GM12872 (cell line): ENCODE measurements around the gene EFS.

Source experiments
- TF ChIP-seq, protein P1 (sequence below): IDR thresholded peaks from 3 replicates; pipeline ENCODE4 v1.5.1; 2011; ENCODE audit warnings: low read depth, mild to moderate bottlenecking, low read length, moderate library complexity; ENCODE audit not compliant: insufficient read depth

The EFS gene

DNA sequence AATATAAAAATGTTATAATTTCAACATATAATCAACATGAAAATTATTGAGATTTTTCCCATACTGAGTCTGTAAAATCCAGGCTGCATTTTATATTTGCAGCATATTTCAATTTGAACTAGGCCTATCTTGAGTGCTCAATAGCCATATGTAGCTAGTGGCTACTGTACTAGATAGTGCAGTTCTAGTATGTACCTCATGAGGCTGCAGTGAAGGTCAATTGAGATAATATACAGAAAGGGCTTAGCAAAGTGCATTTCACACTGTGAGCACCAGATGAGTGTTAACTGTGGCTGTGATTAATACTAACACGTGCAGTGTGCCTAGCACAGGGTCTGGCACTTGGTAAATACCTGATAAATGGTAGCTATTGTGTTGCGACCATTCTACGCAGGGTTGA, 6.9 kb downstream of the EFS start:
- TF ChIP-seq, protein P1, sequence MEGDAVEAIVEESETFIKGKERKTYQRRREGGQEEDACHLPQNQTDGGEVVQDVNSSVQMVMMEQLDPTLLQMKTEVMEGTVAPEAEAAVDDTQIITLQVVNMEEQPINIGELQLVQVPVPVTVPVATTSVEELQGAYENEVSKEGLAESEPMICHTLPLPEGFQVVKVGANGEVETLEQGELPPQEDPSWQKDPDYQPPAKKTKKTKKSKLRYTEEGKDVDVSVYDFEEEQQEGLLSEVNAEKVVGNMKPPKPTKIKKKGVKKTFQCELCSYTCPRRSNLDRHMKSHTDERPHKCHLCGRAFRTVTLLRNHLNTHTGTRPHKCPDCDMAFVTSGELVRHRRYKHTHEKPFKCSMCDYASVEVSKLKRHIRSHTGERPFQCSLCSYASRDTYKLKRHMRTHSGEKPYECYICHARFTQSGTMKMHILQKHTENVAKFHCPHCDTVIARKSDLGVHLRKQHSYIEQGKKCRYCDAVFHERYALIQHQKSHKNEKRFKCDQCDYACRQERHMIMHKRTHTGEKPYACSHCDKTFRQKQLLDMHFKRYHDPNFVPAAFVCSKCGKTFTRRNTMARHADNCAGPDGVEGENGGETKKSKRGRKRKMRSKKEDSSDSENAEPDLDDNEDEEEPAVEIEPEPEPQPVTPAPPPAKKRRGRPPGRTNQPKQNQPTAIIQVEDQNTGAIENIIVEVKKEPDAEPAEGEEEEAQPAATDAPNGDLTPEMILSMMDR = no peak

DNA sequence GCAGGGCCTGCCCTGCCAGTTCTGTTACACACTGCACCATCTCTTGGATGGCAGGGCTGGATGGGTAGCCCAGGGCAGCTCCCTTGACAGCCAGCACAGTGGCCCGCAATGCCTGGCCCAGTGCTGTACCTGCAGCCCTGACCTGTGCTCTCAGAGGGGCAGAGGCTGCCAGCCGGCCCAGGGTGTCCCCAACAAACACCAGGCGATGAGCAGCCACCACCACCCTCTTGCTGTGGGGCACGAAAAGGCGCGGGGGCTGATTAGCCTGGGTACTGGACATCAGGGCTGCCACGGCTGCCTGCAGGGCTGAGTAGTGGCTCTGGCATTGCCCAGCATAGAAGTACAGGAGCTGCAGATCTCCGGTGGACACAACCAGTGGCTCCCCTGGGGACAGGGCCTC, 7.7 kb downstream of the EFS start:
- TF ChIP-seq, protein P1 = no peak

DNA sequence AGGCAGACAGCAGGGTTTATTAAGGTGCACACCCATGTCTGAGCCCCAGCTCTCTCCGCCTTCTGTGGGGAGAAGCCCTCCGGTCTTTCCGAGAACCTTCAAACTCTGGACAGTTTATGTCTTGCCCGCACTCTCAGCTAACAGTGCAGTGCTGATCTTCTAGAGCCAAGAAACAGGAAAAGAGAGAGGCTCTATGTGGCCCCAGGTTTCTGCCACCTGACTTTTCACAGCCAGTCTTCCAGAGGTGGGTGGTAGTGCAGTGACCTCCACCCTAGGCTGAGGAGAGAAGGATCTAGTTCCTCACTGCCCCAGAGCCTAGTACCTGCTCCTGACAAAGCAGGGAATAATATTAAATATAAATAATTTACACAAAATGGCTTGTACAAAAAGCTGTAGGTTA, 8.3 kb downstream of the EFS start:
- TF ChIP-seq, protein P1 = no peak

DNA sequence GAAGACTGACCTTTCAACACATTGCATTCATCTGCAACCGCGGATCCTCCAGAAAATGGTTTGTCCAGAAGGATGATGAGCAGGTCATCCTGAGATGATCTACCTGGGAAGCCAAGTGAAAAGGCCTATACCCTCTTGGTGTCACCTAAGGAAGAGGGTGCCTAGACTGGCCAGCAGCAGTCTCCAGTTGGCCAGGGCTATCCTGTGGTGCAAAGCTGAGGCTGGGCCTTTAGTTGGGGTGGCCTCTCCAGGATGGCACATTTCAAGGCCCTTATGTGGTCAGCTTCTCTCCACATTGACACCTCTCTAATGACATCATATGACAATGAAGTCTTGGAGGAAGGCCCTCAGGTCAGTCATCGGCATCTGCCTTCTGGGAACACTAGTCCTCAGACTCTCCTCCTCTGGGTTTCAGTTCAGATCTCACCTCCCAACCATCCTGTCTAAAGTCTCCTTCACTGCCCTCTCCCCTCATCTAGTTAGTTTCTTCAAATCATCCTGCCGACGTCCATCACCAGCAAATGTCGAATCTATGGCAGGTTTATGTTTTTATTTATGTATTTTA, 9.0 kb downstream of the EFS start:
- TF ChIP-seq, protein P1 = no peak

DNA sequence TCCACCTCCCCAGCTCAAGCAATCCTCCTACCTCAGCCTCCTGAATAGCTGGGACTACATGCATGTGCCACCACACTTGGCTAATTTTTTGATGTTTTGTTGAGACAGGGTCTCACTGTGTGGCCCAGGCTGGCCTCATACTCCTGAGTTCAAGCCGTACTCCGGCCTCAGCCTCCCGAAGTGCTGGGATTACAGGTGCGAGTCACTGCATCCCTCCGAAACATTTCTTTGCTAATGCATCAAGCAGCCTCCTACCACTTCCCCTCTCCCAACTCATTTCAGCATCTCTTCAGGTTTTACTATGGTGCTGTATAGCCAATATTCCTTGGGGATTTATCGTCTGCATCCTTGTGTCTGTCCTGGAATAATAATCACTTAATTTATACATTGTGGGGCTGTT, 10.0 kb downstream of the EFS start:
- TF ChIP-seq, protein P1 = no peak

DNA sequence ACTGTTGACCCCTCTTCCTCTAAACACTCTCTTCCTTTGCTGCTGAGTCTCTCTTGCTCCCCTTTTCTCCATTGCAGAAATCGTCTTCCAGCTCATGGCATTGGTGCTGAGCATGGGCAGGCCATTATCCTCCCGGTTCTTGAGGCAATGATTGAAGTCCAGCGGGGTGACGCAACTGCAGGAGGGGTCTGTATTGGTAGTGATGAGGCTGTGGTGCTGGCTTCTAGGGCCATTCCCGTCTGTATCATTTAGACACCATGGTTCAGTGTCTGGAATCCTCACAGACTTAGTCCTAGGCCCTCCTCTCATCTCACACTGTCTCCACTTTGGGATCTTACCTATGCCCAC, 11.6 kb downstream of the EFS start:
- TF ChIP-seq, protein P1 = no peak

DNA sequence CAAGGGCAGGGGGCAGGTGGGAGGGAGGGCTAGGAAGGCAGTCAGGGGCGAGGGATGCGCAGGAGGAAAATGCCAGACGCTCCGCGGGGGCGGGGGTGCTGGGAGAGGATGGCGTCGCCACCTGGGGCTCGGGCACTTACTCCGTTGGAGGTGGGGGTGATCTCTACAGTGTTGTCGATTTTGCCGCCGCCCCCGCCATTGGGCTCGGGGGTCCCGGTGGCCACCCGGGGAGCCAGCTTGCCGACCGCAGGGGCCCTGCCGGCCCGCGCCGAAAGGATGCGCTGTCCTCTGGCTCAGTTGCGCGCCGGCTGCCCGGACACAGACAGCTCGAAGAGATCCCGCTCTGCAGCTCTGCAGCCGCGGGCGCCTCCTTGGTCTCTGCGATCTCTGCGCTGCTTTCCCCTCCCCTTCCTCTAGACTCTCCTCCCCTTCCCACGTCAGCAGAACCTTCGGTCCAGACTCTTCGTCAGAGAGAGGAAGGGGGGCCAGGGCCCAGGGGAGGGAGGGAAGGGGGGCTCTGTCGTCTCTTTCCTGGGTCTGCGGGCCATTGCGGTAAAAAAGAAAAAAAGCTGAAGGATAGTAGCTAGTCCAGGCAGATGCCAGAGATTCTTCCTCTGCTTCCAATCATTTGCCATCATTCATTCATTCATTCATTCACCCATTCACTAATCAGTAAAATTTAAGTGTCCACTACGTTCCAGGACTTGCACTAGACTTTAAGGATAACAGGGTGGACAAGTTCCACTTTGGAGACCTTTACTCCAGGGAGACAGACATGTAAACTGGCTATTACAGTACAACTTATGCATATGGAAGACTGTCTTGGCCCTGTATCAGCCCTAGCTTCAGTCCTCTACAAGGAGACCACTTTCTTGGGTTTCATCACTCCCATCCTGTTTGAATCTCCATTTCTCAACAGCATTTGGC, 12.2 kb downstream of the EFS start, which contains the start of gene SLC22A17:
SLC22A17 (minus strand) TSS at position 382 of the 927 bp plus-strand sequence.
- TF ChIP-seq, protein P1 = no peak
